ENCODE measurements around the gene LRRC23. TPM values are rescaled to one million over a fixed set of nuclear protein-coding genes. Genes with fewer than 3 reads are reported as not detected.
A peak's percentile ranks its signal among the peaks of the same experiment; 100 is the strongest.

Gene LRRC23
- total and polyA plus RNA-seq, 9 of the 15 experiments (the other 6 are each of a cell fraction or from before 2014, with no cell fraction given), result 2.2 to 7.0 (median 3.0) TPM

DNA sequence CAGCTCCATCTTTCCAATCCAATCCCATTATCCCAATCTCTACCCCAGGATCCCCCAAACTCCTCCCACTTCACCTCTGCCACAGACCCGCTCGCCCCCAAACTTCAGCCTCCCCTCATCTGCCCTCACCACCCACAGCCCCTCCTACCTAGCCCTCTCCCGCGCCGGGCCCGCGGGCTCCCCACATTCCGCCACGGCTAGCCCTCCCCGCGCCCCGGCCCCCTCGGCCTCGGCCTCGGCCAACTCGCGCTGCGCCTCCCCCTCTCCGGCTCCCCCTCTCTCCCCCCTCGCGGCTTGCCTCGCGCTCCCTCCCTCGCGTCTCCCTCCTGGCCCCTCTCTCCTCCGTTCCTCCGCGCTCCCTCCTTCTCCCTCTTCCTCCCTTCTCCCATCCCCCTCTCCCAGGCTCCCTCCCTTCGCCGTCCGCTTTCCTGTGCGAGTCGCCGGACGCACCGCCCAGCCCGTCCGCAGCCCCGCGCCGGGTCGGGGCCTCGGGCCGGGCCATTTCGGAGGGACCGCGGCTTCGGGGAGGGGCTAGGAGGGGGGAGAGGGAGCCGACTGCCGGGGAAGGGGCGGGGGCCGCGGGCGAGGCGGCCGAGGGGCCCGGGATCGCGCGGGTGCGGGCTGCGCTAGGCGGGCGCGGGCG, 22.9 kb downstream of the LRRC23 start, which contains the start of gene ATN1:
TSS of gene ATN1 (plus strand) at position 581 of the 643 bp plus-strand sequence. CDS start 6,043 bp downstream, outside the sequence.
- 0% methylated on average over 14 of the region's 66 CpGs for WGBS (ENCODE audit: insufficient coverage, low coverage, missing lambda C conversion rate)
- in situ Hi-C loops (cut with MboI), result no loop called here
- no peak for FAIRE-seq
- Histone ChIP-seq H2AFZ (ENCODE audit: low read depth, low read length) (peak within 1 kb of the TSS; percentile 82), H3K9me1 (ENCODE audit: control insufficient read depth, insufficient read depth, low read length) (peaks cover 4% of the 10 kb centered on the region), H3K9me3 (replicated peaks; ENCODE audit: control insufficient read depth, insufficient read depth, low read depth, low read length) (no peaks in the 10 kb centered on the region), H3K27me3 (ENCODE audit: control insufficient read depth in 2 of 2, insufficient read depth in 2 of 2, low read length in 2 of 2) (no peaks in the 10 kb centered on the region), H3K9ac (ENCODE audit: insufficient read depth in 1 of 2, low read depth in 2 of 2, low read length in 2 of 2) (peak within 1 kb of the TSS; percentile 84 to 93), H3K27ac (ENCODE audit: extremely low read depth, low read depth, low read length) (peak within 1 kb of the TSS; percentile 85), H4K20me1 (replicated peaks; ENCODE audit: control insufficient read depth, insufficient read depth, low read length) (no peaks in the 10 kb centered on the region), H3K36me3 (ENCODE audit: control insufficient read depth, insufficient read depth, low read length) (peaks cover 10% of the 10 kb centered on the region; the same call in 1 of the 3 replicates), H3K4me3 (peak within 1 kb of the TSS; percentile 76), H3K79me2 (ENCODE audit: control insufficient read depth, insufficient read depth, low read length) (peaks cover 43% of the 10 kb centered on the region), H3K4me2 (ENCODE audit: insufficient read depth, low read length) (peak within 1 kb of the TSS; percentile 87), H3K4me1 (replicated peaks in 1 of 2; ENCODE audit: control insufficient read depth in 2 of 2, insufficient read depth in 2 of 2, low read length in 2 of 2) (peaks cover 41 to 42% of the 10 kb centered on the region in 2 experiments; a peak in 4 of 5 replicates)
- ATAC-seq, result peak; percentile 47
- CTCF ChIA-PET (ENCODE audit: low intra/inter-chr PET ratio), result no interaction called here
- DNase-seq (ENCODE audit: extremely low read depth in 1 of 4, low spot score in 3 of 4), result peak; percentile 70 to 78 (median 74)
- POLR2A ChIA-PET, result interaction anchor here (0.6 to 8.1 kb wide), 5 partner anchors 10 to 36 kb away, joined by 3 to 61 read pairs (median 5); partner anchors contain the start of genes C12orf57 and RNU7-1
- BruUV-seq (replicated peaks), result no TSS peak
- intact Hi-C loops (cut with micrococcal nuclease), result loop anchor here (5.0 kb wide), 1 partner anchor 115 kb away; no protein-coding TSS in a partner anchor
- TF ChIP-seq BACH1 (tag; IDR thresholded peaks at IDR 0.05) (no peak), GTF2F1 (IDR thresholded peaks at IDR 0.05; ENCODE audit: low read depth, low read length) (no peak), PHF8 (IDR thresholded peaks at IDR 0.05; ENCODE audit: borderline replicate concordance, low read length) (peak; percentile 37; the same call in 1 of the 2 replicates), ZFP36 (IDR thresholded peaks at IDR 0.05; ENCODE audit: low read depth, low read length, partially characterized antibody) (no peak), TCF7 (IDR thresholded peaks at IDR 0.05; ENCODE audit: borderline replicate concordance) (no peak), PHF21A (IDR thresholded peaks at IDR 0.05; ENCODE audit: borderline replicate concordance, low read depth) (peak; percentile 46; the same call in 1 of the 2 replicates), MAZ (CRISPR knock-in tag; conservative IDR thresholded peaks at IDR 0.05 in 1 of 2, IDR thresholded peaks at IDR 0.05 in 1 of 2) (peak; percentile 54 to 92), POLR2A (conservative IDR thresholded peaks at IDR 0.05) (peak; percentile 69), EGR1 (conservative IDR thresholded peaks at IDR 0.05) (no peak), SMARCC2 (IDR thresholded peaks at IDR 0.05; ENCODE audit: low read depth) (no peak), ILF3 (IDR thresholded peaks at IDR 0.05; ENCODE audit: borderline replicate concordance) (no peak), YY1 (IDR thresholded peaks at IDR 0.05; ENCODE audit: borderline replicate concordance in 1 of 3, control insufficient read depth in 1 of 3, extremely low read depth in 1 of 3, insufficient read depth in 3 of 3, insufficient read length in 1 of 3, insufficient replicate concordance in 2 of 3, low read depth in 1 of 3, low read length in 2 of 3) (no peak)
- TF ChIP-seq, protein P1, sequence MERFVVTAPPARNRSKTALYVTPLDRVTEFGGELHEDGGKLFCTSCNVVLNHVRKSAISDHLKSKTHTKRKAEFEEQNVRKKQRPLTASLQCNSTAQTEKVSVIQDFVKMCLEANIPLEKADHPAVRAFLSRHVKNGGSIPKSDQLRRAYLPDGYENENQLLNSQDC (CRISPR knock-in tag; IDR thresholded peaks at IDR 0.05), result no peak
- TF ChIP-seq, protein P2, sequence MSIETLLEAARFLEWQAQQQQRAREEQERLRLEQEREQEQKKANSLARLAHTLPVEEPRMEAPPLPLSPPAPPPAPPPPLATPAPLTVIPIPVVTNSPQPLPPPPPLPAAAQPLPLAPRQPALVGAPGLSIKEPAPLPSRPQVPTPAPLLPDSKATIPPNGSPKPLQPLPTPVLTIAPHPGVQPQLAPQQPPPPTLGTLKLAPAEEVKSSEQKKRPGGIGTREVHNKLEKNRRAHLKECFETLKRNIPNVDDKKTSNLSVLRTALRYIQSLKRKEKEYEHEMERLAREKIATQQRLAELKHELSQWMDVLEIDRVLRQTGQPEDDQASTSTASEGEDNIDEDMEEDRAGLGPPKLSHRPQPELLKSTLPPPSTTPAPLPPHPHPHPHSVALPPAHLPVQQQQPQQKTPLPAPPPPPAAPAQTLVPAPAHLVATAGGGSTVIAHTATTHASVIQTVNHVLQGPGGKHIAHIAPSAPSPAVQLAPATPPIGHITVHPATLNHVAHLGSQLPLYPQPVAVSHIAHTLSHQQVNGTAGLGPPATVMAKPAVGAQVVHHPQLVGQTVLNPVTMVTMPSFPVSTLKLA (conservative IDR thresholded peaks at IDR 0.05), result peak in 1 of 2 experiments; percentile 50; a peak in 2 of 4 replicates
- TF ChIP-seq, protein P3, sequence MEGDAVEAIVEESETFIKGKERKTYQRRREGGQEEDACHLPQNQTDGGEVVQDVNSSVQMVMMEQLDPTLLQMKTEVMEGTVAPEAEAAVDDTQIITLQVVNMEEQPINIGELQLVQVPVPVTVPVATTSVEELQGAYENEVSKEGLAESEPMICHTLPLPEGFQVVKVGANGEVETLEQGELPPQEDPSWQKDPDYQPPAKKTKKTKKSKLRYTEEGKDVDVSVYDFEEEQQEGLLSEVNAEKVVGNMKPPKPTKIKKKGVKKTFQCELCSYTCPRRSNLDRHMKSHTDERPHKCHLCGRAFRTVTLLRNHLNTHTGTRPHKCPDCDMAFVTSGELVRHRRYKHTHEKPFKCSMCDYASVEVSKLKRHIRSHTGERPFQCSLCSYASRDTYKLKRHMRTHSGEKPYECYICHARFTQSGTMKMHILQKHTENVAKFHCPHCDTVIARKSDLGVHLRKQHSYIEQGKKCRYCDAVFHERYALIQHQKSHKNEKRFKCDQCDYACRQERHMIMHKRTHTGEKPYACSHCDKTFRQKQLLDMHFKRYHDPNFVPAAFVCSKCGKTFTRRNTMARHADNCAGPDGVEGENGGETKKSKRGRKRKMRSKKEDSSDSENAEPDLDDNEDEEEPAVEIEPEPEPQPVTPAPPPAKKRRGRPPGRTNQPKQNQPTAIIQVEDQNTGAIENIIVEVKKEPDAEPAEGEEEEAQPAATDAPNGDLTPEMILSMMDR (IDR thresholded peaks at IDR 0.05 in 2 of 3, conservative IDR thresholded peaks at IDR 0.05 in 1 of 3; ENCODE audit: insufficient read depth in 2 of 3, low read depth in 1 of 3, low read length in 3 of 3), result no peak
- TF ChIP-seq, protein P4, sequence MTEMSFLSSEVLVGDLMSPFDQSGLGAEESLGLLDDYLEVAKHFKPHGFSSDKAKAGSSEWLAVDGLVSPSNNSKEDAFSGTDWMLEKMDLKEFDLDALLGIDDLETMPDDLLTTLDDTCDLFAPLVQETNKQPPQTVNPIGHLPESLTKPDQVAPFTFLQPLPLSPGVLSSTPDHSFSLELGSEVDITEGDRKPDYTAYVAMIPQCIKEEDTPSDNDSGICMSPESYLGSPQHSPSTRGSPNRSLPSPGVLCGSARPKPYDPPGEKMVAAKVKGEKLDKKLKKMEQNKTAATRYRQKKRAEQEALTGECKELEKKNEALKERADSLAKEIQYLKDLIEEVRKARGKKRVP (CRISPR knock-in tag; IDR thresholded peaks at IDR 0.05), result no peak
